GM18511 (cell line): ENCODE results near the gene MARCHF3.

Experiments
- ATAC-seq: cut with Tn5 transposase; IDR thresholded peaks from one replicate; pipeline ENCODE4 v1.9.1; 2021; ENCODE audit warnings: mild to moderate bottlenecking, moderate library complexity; ENCODE audit not compliant: unreplicated experiment

Gene MARCHF3

GRCh38 chr5:126819253-126819652 lies 211.1 kb downstream of the MARCHF3 start:
- no peak for ATAC-seq

- ATAC-seq: no peak
Observed at GRCh38 chr5:126818736-126819135, 211.6 kb downstream of the MARCHF3 start.
